ENCODE results near the gene NPEPPS.
"Not testable (repeated sequence)": the region's sequence is repeated elsewhere in the genome, so short reads cannot be mapped to it uniquely, and the experiment has no call there.

DNA sequence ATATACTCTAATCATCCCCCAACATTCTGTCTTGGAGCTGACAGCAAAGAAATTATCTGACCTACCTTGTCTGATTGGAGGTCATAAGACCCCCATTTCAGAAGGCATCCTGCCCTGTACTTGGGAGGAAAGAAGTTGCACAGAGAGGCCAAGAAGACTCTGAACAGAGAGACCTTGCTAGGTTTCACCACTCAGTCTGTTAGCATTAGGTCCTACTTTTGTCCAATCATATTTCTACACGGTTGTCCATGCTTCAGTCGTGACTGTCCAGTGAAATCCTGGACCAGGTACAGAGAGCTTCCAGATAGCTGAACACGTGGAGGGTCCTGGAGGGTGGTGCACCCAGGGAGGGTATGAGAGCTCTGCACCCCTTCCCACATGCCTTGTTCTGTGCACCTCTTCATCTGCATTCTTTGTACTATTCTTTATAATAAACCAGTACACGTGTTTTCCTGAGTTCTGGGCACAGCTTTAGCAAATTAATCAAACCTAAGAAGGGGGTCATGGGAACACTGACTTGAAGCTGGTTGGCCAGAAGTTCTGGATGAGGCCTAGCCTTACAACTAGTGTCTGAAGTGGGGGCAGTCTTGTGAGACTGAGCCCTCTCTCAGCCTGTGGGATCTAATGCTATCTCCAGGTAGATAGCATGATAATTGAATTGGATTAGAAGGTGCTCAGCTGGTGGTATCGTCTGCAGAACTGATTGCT lies 30.9 kb downstream of the NPEPPS start:
- not testable (repeated sequence) for TF ChIP-seq EZH2 (IDR thresholded peaks at IDR 0.05; ENCODE audit: borderline replicate concordance, low read depth, low read length, severe bottlenecking); POLR2A (IDR thresholded peaks at IDR 0.05; ENCODE audit: low read depth, low read length); FOS (IDR thresholded peaks at IDR 0.05; ENCODE audit: borderline replicate concordance, insufficient read depth, low read length); POLR2AphosphoS5 (IDR thresholded peaks at IDR 0.05; ENCODE audit: insufficient read depth, low read depth, low read length)
- TF ChIP-seq, protein P1, sequence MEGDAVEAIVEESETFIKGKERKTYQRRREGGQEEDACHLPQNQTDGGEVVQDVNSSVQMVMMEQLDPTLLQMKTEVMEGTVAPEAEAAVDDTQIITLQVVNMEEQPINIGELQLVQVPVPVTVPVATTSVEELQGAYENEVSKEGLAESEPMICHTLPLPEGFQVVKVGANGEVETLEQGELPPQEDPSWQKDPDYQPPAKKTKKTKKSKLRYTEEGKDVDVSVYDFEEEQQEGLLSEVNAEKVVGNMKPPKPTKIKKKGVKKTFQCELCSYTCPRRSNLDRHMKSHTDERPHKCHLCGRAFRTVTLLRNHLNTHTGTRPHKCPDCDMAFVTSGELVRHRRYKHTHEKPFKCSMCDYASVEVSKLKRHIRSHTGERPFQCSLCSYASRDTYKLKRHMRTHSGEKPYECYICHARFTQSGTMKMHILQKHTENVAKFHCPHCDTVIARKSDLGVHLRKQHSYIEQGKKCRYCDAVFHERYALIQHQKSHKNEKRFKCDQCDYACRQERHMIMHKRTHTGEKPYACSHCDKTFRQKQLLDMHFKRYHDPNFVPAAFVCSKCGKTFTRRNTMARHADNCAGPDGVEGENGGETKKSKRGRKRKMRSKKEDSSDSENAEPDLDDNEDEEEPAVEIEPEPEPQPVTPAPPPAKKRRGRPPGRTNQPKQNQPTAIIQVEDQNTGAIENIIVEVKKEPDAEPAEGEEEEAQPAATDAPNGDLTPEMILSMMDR (IDR thresholded peaks at IDR 0.05; ENCODE audit: extremely low read depth in 1 of 2, insufficient read depth in 1 of 2, low read depth in 1 of 2, low read length in 2 of 2) = not testable (repeated sequence)

Measured in endothelial cell of umbilical vein (primary cell).